ENCODE data around the gene CDK18.

Gene CDK18

DNA sequence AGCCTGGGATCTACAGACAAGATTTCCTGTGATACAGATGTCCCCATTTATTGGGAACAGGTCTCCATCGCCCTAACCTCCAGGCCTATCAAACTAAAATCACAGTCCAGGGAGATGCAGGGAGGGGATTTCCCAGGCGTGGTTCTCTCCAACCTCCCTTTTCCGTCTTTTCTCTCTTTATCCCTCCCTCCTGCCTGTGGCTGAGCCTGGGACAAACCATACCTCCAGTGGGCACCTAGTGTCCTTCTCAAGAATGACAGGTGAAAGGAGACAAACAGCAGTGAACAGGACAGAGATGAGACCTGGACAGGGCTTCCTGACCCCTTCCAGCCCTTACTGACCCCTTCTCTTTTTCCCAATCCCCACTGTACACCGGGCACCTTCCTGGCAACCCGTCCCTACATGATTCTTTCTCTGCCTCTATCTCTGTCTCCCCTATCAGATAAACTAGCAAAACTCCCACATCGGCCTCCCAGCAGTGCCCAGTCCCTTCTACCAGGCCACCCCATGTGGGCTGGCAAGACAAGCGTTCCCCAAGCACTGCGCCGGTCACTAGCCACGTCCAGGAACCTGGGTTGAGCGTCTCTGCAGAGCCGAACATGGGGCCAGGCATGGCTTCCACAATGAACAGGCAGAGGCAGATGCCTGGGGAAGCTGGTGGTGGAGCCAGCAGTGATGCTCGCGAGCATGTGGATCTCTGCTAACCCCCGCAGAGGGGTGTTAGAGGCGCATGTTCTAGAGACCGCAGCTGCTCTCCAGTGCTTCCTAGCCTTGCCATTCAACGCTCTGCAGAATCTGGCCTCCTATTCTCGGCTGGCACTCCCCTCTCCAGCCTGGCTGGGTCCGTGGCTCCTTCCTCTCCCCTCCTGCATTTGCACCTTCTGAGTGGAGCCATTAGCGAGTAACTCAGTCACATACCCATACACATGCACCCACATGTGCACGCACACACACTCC lies 72.6 kb downstream of the CDK18 start:
- H3K27ac ChIP-seq, result no peak overlapping the region
- DNase-seq (ENCODE audit: low spot score), result no peak
- TF ChIP-seq CTCF (conservative IDR thresholded peaks at IDR 0.05; ENCODE audit: low read depth), result no peak
- CTCF ChIA-PET, result interaction anchor here (0.6 to 1.3 kb wide), 2 partner anchors 14 to 15 kb away, joined by 3 to 5 read pairs; no protein-coding TSS in a partner anchor
- POLR2A ChIA-PET (ENCODE audit: low non-redundant PET), result no interaction called here

GRCh38 chr1:205577874-205578658 lies 73.6 kb downstream of the CDK18 start:
- DNase-seq (ENCODE audit: low spot score), result no peak
- ChIA-PET CTCF (interaction anchor here (0.6 to 1.3 kb wide), 3 partner anchors 14 to 59 kb away, joined by 3 to 5 read pairs (median 4); no protein-coding TSS in a partner anchor), POLR2A (ENCODE audit: low non-redundant PET) (no interaction called here)
- H3K27ac ChIP-seq, result no peak overlapping the region
- TF ChIP-seq CTCF (conservative IDR thresholded peaks at IDR 0.05; ENCODE audit: low read depth), result no peak

DNA sequence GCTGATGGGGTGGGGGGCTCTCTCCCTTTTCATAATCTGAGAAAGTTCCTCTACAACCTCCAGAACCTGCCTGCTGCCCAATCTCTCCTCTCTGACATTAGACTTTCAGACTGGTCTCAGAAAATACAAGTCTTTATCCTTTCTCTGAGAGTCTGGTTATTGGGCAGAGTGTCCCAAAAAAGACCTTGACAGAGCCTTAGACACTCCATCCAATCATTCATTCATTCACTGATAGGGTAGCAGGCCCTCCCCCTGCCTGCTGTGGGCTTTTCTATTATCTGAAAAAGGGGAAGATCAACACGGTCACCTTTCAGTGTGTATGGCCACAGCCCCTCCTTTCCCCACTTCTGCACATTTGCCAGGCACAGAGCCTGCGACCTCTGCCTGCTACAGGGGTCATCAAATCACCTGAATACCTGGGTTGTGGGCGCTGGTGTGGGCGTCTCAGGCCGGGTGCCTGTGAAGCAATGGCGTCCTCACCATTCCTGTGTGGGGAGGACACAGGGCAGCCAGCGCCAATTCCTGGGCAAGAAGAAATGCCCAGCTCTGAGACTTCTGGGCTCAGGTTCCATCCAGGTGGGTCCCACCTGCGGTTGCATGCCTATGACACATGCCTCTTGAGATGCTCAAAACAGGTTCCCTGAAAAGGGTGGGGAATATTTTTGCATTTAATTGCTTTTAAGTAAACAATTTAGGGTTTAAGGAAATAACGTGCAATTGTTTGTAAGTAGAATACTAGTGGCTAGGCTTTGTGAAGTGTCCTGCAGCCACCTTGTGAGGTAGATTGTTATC lies 74.5 kb downstream of the CDK18 start:
- TF ChIP-seq CTCF (conservative IDR thresholded peaks at IDR 0.05; ENCODE audit: low read depth), result no peak
- ChIA-PET POLR2A (ENCODE audit: low non-redundant PET) (no interaction called here), CTCF (interaction anchor here (0.6 to 1.5 kb wide), 9 partner anchors 9 to 150 kb away, joined by 3 to 10 read pairs (median 4); partner anchors contain the start of gene BLACAT1)
- no peak for DNase-seq (ENCODE audit: low spot score)
- no peak overlapping the region for H3K27ac ChIP-seq

DNA sequence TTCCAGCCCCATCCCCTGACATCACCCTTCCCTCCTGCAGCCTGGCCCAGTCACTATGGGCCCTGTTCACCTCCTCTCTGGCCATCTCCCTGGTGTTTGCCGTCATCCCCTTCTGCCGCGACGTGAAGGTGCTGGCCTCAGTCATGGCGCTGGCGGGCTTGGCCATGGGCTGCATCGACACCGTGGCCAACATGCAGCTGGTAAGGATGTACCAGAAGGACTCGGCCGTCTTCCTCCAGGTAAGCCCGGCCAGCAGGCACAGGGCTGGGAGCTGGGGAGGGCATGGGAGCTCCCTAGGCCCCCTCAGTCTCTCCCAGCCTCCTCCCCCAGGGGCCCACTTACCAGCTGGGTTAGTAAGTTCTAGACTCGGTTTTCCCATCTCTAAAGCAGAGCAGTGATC lies 75.2 kb downstream of the CDK18 start:
- H3K27ac ChIP-seq, result no peak overlapping the region
- DNase-seq (ENCODE audit: low spot score), result no peak
- CTCF ChIA-PET, result interaction anchor here (0.6 to 1.5 kb wide), 7 partner anchors 9 to 167 kb away, joined by 3 to 10 read pairs (median 4); partner anchors contain the start of gene BLACAT1
- TF ChIP-seq CTCF (conservative IDR thresholded peaks at IDR 0.05; ENCODE audit: low read depth), result no peak
- POLR2A ChIA-PET (ENCODE audit: low non-redundant PET), result no interaction called here

GRCh38 chr1:205580140-205580922 lies 75.9 kb downstream of the CDK18 start:
- no peak overlapping the region for H3K27ac ChIP-seq
- POLR2A ChIA-PET (ENCODE audit: low non-redundant PET), result no interaction called here
- no peak for DNase-seq (ENCODE audit: low spot score)
- CTCF ChIA-PET, result interaction anchor here (0.7 to 1.7 kb wide), 4 partner anchors 11 to 168 kb away, joined by 4 to 10 read pairs (median 5); no protein-coding TSS in a partner anchor
- TF ChIP-seq CTCF (conservative IDR thresholded peaks at IDR 0.05; ENCODE audit: low read depth), result no peak

Measured in RWPE1 (cell line).